ENCODE measurements around the gene NYAP1. TPM values are rescaled to one million over a fixed set of nuclear protein-coding genes. Genes with fewer than 3 reads are reported as not detected.

Gene NYAP1
- total RNA-seq, 2 donors from 2014 or later: 0.37 to 1.5 TPM

DNA sequence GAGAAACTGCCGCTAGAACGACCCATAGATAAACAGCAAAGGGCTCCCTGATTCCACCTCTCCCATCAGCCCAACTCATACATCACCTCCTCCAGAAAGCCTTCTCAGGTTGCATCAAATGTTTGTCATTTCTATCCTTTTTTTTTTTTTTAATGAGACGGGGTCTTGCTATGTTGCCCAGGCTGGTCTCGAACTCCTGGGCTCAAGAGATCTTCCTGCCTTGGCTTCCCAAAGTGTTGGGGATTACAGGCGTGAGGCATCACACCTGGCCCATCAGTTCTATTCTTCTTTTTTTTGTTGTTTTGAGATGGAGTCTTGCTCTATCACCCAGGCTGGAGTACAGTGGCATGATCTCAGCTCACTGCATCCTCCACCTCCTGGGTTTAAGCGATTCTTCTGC lies 26.7 kb upstream of the NYAP1 start:
- Histone ChIP-seq H3K4me1 (no peaks in the 10 kb centered on the region), H3K36me3 (no peaks in the 10 kb centered on the region), H3K27me3 (no peaks in the 10 kb centered on the region), H3K27ac (no peak overlapping the region), H3K4me3 (no peak overlapping the region), H3K9me3 (no peaks in the 10 kb centered on the region)
- no peak for DNase-seq (ENCODE audit: low spot score)
- TF ChIP-seq, protein P1, sequence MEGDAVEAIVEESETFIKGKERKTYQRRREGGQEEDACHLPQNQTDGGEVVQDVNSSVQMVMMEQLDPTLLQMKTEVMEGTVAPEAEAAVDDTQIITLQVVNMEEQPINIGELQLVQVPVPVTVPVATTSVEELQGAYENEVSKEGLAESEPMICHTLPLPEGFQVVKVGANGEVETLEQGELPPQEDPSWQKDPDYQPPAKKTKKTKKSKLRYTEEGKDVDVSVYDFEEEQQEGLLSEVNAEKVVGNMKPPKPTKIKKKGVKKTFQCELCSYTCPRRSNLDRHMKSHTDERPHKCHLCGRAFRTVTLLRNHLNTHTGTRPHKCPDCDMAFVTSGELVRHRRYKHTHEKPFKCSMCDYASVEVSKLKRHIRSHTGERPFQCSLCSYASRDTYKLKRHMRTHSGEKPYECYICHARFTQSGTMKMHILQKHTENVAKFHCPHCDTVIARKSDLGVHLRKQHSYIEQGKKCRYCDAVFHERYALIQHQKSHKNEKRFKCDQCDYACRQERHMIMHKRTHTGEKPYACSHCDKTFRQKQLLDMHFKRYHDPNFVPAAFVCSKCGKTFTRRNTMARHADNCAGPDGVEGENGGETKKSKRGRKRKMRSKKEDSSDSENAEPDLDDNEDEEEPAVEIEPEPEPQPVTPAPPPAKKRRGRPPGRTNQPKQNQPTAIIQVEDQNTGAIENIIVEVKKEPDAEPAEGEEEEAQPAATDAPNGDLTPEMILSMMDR (IDR thresholded peaks at IDR 0.05): no peak

DNA sequence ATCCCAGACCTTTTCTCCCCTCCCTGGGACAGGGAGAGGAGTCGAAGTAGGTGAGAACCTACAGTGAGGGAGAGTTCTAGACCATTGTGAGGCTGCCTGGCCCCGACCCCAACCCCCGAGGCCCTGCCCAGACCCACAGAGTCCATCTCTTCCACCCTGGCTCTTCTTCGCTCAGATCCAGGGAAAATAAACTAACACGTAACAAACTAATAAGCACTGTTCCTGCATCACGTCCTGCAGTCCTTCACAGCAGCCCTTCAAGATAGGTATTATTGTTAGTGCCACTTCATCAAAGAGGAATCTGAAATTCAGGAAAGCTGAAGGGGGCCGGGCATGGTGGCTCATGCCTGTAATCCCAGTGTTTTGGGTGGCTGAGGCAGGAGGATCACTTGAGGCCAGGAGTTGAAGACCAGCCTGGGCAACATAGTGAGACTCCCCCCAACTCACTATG lies 19.5 kb upstream of the NYAP1 start, which contains the start of gene SPACDR:
SPACDR (minus strand) TSS at position 51 of the 451 bp plus-strand sequence. CDS start 235 bp downstream, outside the sequence.
- no peak within 1 kb of the TSS for H3K4me3 ChIP-seq
- DNase-seq (ENCODE audit: low spot score): no peak
- peaks cover 7% of the 10 kb centered on the region for H3K36me3 ChIP-seq
- no peak within 1 kb of the TSS for H3K27ac ChIP-seq
- H3K9me3 ChIP-seq: no peaks in the 10 kb centered on the region
- H3K27me3 ChIP-seq: no peaks in the 10 kb centered on the region
- peaks cover 0 to 29% of the 10 kb centered on the region in 2 donors for H3K4me1 ChIP-seq
- TF ChIP-seq, protein P1 (IDR thresholded peaks at IDR 0.05): no peak

DNA sequence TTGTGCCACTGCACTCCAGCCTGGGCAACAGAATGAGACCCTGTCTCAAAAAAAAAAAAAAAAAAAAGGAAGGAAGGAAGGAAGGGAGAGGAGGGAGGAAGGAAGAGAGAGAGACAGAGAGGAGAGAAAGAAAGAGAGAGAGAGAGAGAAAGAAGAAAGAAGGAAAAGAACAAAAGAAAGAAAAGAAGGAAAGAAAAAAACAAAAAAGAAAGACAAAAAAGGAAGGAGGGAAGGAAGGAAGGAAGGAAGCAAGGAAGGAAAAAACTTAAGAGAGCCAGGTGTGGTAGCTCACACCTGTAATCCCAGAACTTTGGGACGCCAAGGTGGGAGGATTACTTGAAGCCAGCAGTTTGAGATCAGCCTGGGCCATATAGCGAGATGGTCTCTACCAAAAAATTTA lies 18.9 kb upstream of the NYAP1 start:
- no peaks in the 10 kb centered on the region for H3K9me3 ChIP-seq
- no peaks in the 10 kb centered on the region for H3K27me3 ChIP-seq
- H3K36me3 ChIP-seq: peaks cover 7% of the 10 kb centered on the region
- no peak overlapping the region for H3K4me3 ChIP-seq
- H3K4me1 ChIP-seq: peaks cover 0 to 34% of the 10 kb centered on the region in 2 donors
- DNase-seq (ENCODE audit: low spot score): no peak
- H3K27ac ChIP-seq: no peak overlapping the region
- TF ChIP-seq, protein P1 (IDR thresholded peaks at IDR 0.05): no peak

DNA sequence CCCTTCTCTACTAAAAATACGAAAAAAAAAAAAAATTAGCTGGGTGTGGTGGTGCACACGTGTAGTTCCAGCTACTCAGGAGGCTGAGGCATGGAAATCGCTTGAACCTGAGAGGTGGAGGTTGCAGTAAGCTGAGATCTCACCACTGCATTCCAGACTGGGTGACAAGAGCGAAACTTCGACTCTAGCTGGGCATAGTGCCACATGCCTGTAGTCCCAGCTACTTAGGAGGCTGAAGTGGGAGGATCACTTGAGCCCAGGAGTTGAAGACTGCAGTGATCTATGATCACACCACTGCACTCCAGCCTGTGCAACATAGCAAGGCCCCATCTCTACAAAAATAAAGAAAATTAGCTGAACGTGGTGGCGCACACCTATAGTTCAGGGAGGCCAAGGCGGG lies 18.4 kb upstream of the NYAP1 start:
- Histone ChIP-seq H3K9me3 (no peaks in the 10 kb centered on the region), H3K27me3 (no peaks in the 10 kb centered on the region), H3K4me1 (peaks cover 0 to 37% of the 10 kb centered on the region in 2 donors), H3K36me3 (peaks cover 7% of the 10 kb centered on the region), H3K27ac (no peak overlapping the region), H3K4me3 (no peak overlapping the region)
- TF ChIP-seq, protein P1 (IDR thresholded peaks at IDR 0.05): no peak
- DNase-seq (ENCODE audit: low spot score): no peak

DNA sequence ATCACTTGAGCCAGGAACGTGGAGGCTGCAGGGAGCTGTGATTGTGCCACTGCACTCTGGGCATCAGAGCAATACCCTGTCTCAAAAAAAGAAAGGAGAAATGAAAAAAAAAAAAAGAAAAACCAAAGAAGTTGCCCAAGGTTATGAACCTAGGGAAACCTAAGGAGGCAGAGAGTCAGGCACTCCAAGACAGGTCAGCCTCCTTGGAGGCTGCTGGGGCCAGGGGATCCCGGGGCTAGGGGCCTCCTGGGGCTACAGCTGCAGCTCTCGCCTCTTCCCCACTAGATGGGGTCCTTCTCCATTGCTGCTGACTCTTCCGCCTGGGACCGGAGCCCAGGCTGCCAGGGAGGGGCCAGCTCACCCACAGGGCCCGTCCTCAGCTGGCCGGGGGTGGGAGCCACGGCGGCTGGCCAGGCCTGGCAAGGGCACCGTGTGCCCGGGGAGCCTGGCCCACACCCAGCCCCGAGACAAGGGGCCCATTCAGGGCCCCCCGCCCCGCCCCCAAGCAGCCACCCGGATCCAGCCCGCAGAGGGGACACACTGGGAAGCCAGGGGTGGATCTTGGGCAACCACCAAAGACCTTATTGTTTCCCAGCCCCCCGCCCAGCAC lies 17.9 kb upstream of the NYAP1 start:
- peak; percentile 68 for DNase-seq (ENCODE audit: low spot score)
- no peaks in the 10 kb centered on the region for H3K27me3 ChIP-seq
- peak overlapping the region; percentile 75 to 77 for H3K27ac ChIP-seq
- TF ChIP-seq, protein P1 (IDR thresholded peaks at IDR 0.05): peak; percentile 60 to 85
- no peaks in the 10 kb centered on the region for H3K9me3 ChIP-seq
- H3K4me3 ChIP-seq: peak overlapping the region in 1 of 2 donors; percentile 26
- peaks cover 0 to 37% of the 10 kb centered on the region in 2 donors for H3K4me1 ChIP-seq
- peaks cover 11% of the 10 kb centered on the region for H3K36me3 ChIP-seq

All from right atrium auricular region (tissue), 2 donors.